ENCODE results near the gene ZNF525. TPM values are rescaled to one million over a fixed set of nuclear protein-coding genes. Genes with fewer than 3 reads are reported as not detected.
"Not testable (repeated sequence)": the region's sequence is repeated elsewhere in the genome, so short reads cannot be mapped to it uniquely, and the experiment has no call there.

ZNF525 gene
- total RNA-seq, 2 experiments from 2014 or later: 13.5 to 16.3 TPM

- Mint-ChIP-seq H3K27ac (peak overlapping the region; percentile 93), H3K9me3 (peaks cover 4% of the 10 kb centered on the region), H3K4me1 (ENCODE audit: low read depth) (peaks cover 30% of the 10 kb centered on the region), H3K27me3 (no peaks in the 10 kb centered on the region), H3K4me3 (peak overlapping the region; percentile 93), H3K36me3 (ENCODE audit: low read depth) (peaks cover 66% of the 10 kb centered on the region)
- ChIA-PET CTCF (no interaction called here), POLR2A (interaction anchor here (0.6 to 1.0 kb wide), 3 partner anchors 26 to 126 kb away, joined by 3 to 4 read pairs (median 3); no protein-coding TSS in a partner anchor)
- no peak for TF ChIP-seq CTCF (IDR thresholded peaks at IDR 0.05)
- Histone ChIP-seq H3K4me1 (ENCODE audit: insufficient read depth, low read length) (peaks cover 13% of the 10 kb centered on the region), H3K4me3 (ENCODE audit: low read length) (peak overlapping the region; percentile 77), H3K27me3 (ENCODE audit: control insufficient read depth in 1 of 2, insufficient read depth in 2 of 2, low read length in 2 of 2) (no peaks in the 10 kb centered on the region), H3K27ac (ENCODE audit: low read depth in 1 of 2, low read length in 2 of 2) (no peak overlapping the region), H3K9me3 (ENCODE audit: control insufficient read depth in 1 of 2, insufficient read depth in 1 of 2, low read length in 2 of 2) (peaks cover 14 to 33% of the 10 kb centered on the region in 2 experiments), H3K36me3 (ENCODE audit: insufficient read depth, low read length) (peaks cover 15% of the 10 kb centered on the region)
- intact Hi-C loops (cut with DNase I, micrococcal nuclease): loop anchor here (2.0 to 10.0 kb wide), 5 partner anchors 30 to 290 kb away; partner anchors contain the start of genes ZNF160 (in 1 of the 2), ZNF525 (in 1 of the 2), ZNF665 (in 1 of the 2) and ZNF761 (in 1 of the 2)
- ATAC-seq (ENCODE audit: poor library complexity) (no peak), DNase-seq (peak in 1 of 14 experiments; percentile 4)
Measured at GRCh38 chr19:53394522-53394973, 29.0 kb downstream of the ZNF525 start.

- Histone ChIP-seq H3K36me3 (ENCODE audit: insufficient read depth, low read length) (peaks cover 22% of the 10 kb centered on the region), H3K9me3 (ENCODE audit: control insufficient read depth in 1 of 2, insufficient read depth in 1 of 2, low read length in 2 of 2) (peaks cover 7 to 26% of the 10 kb centered on the region in 2 experiments), H3K27ac (ENCODE audit: low read depth in 1 of 2, low read length in 2 of 2) (peak within 1 kb of the TSS; percentile 35 to 65), H3K4me1 (ENCODE audit: insufficient read depth, low read length) (peaks cover 13% of the 10 kb centered on the region), H3K27me3 (ENCODE audit: control insufficient read depth in 1 of 2, insufficient read depth in 2 of 2, low read length in 2 of 2) (no peaks in the 10 kb centered on the region), H3K4me3 (ENCODE audit: low read length) (peak within 1 kb of the TSS; percentile 77)
- Mint-ChIP-seq H3K9me3 (no peaks in the 10 kb centered on the region), H3K4me1 (ENCODE audit: low read depth) (peaks cover 33% of the 10 kb centered on the region), H3K36me3 (ENCODE audit: low read depth) (peaks cover 67% of the 10 kb centered on the region), H3K4me3 (peak within 1 kb of the TSS; percentile 93), H3K27me3 (no peaks in the 10 kb centered on the region), H3K27ac (peak within 1 kb of the TSS; percentile 93)
- intact Hi-C loops (cut with DNase I, micrococcal nuclease): loop anchor here (1.0 to 10.0 kb wide), 8 partner anchors 30 to 290 kb away; partner anchors contain the start of genes ZNF525 (in 2 of the 2), ZNF761 (in 2 of the 2), ZNF160 (in 1 of the 2) and ZNF665 (in 1 of the 2)
- ATAC-seq (ENCODE audit: poor library complexity): peak; percentile 97
- DNase-seq: peak; percentile 93 to 99 (median 96)
- POLR2A ChIA-PET: interaction anchor here (0.6 to 1.0 kb wide), 3 partner anchors 27 to 125 kb away, joined by 3 to 4 read pairs (median 3); no protein-coding TSS in a partner anchor
- TF ChIP-seq CTCF (IDR thresholded peaks at IDR 0.05): peak; percentile 56
- CTCF ChIA-PET: interaction anchor here (1.2 to 1.6 kb wide), 2 partner anchors 30 to 200 kb away, joined by 4 to 5 read pairs; no protein-coding TSS in a partner anchor
Measured at GRCh38 chr19:53394974-53395839, 29.7 kb downstream of the ZNF525 start, which contains the start of gene ZNF765. Gene ZNF765, plus strand, starts transcription at chr19:53395149. Its CDS starts 2,867 bp downstream, at chr19:53398016.

GRCh38 chr19:53395840-53396524 is 30.5 kb downstream of the ZNF525 start:
- CTCF ChIA-PET: interaction anchor here (1.2 to 1.6 kb wide), 2 partner anchors 29 to 201 kb away, joined by 4 to 5 read pairs; no protein-coding TSS in a partner anchor
- peaks cover 35% of the 10 kb centered on the region for H3K4me1 Mint-ChIP-seq (ENCODE audit: low read depth)
- H3K4me3 Mint-ChIP-seq: peak overlapping the region; percentile 93
- DNase-seq; POLR2A ChIA-PET; H3K9me3 Mint-ChIP-seq; H3K27me3 Mint-ChIP-seq; H3K27me3 ChIP-seq (ENCODE audit: control insufficient read depth in 1 of 2, insufficient read depth in 2 of 2, low read length in 2 of 2); ATAC-seq (ENCODE audit: poor library complexity): not testable (repeated sequence)
- peak overlapping the region; percentile 93 for H3K27ac Mint-ChIP-seq
- H3K27ac ChIP-seq (ENCODE audit: low read depth in 1 of 2, low read length in 2 of 2): peak overlapping the region; percentile 35 to 65
- intact Hi-C loops (cut with DNase I, micrococcal nuclease): loop anchor here (1.0 to 10.0 kb wide), 8 partner anchors 31 to 291 kb away; partner anchors contain the start of genes ZNF525 (in 2 of the 2), ZNF761 (in 2 of the 2), ZNF160 (in 1 of the 2) and ZNF665 (in 1 of the 2)
- H3K4me1 ChIP-seq (ENCODE audit: insufficient read depth, low read length): peaks cover 13% of the 10 kb centered on the region
- peaks cover 67% of the 10 kb centered on the region for H3K36me3 Mint-ChIP-seq (ENCODE audit: low read depth)
- H3K36me3 ChIP-seq (ENCODE audit: insufficient read depth, low read length): peaks cover 30% of the 10 kb centered on the region
- peak overlapping the region; percentile 77 for H3K4me3 ChIP-seq (ENCODE audit: low read length)
- peaks cover 0 to 26% of the 10 kb centered on the region in 2 experiments for H3K9me3 ChIP-seq (ENCODE audit: control insufficient read depth in 1 of 2, insufficient read depth in 1 of 2, low read length in 2 of 2)

All from CD4-positive, alpha-beta T cell (primary cell).